MM.1S (cell line): ENCODE measurements around the gene SAMD4A.

Source experiments
- DNase-seq: peaks from one replicate; pipeline ENCODE4 v3.0.0-alpha.2; 2015
- H2AFZ ChIP-seq: fragments of 300-600 bp; sonication (generic); 2 replicates; pipeline ENCODE4 v1.6.0; 2016; ENCODE audit warnings: antibody characterized with exemption, low read length
- H3F3A ChIP-seq: fragments of 300-600 bp; sonication (generic); 2 replicates; pipeline ENCODE4 v1.6.1; 2016; ENCODE audit warnings: mild to moderate bottlenecking, antibody characterized with exemption, low read length, moderate library complexity, mixed read lengths; ENCODE audit not compliant: insufficient read depth
- H3K27ac ChIP-seq: fragments of 300-600 bp; sonication (generic); 2 replicates; pipeline ENCODE4 v1.5.1; 2016; ENCODE audit warnings: mild to moderate bottlenecking, low read length
- H3K27me3 ChIP-seq: fragments of 300-600 bp; sonication (generic); replicated peaks from 2 replicates; pipeline ENCODE4 v1.6.0; 2016; ENCODE audit warnings: low read length; ENCODE audit not compliant: insufficient read depth
- H3K36me3 ChIP-seq: fragments of 300-600 bp; sonication (generic); replicated peaks from 2 replicates; pipeline ENCODE4 v1.6.1; 2016; ENCODE audit warnings: mild to moderate bottlenecking, low read length, mixed read lengths; ENCODE audit not compliant: insufficient read depth
- H3K4me1 ChIP-seq: fragments of 300-600 bp; sonication (generic); 2 replicates; pipeline ENCODE4 v1.6.1; 2016; ENCODE audit warnings: low read length, mixed read lengths
- H3K4me2 ChIP-seq: fragments of 300-600 bp; sonication (generic); 2 replicates; pipeline ENCODE4 v1.6.0; 2016; ENCODE audit warnings: low read depth, low read length
- H3K4me3 ChIP-seq: fragments of 300-600 bp; sonication (generic); 2 replicates; pipeline ENCODE4 v1.5.1; 2016; ENCODE audit warnings: low read length, mixed read lengths
- H3K79me2 ChIP-seq: fragments of 300-600 bp; sonication (generic); 2 replicates; pipeline ENCODE4 v1.6.1; 2016; ENCODE audit warnings: mixed run types, low read length, mixed read lengths
- H3K9ac ChIP-seq: fragments of 300-600 bp; sonication (generic); 2 replicates; pipeline ENCODE4 v1.6.1; 2016; ENCODE audit warnings: low read length, mixed read lengths
- H3K9me2 ChIP-seq: fragments of 300-600 bp; sonication (generic); replicated peaks from 2 replicates; pipeline ENCODE4 v1.6.1; 2016; ENCODE audit warnings: mild to moderate bottlenecking, low read length, mixed read lengths; ENCODE audit not compliant: insufficient read depth
- H3K9me3 ChIP-seq: fragments of 300-600 bp; sonication (generic); replicated peaks from 2 replicates; pipeline ENCODE4 v1.6.1; 2016; ENCODE audit warnings: mild to moderate bottlenecking, low read length, mixed read lengths; ENCODE audit not compliant: insufficient read depth
- H4K20me1 ChIP-seq: fragments of 300-600 bp; sonication (generic); 2 replicates; pipeline ENCODE4 v1.6.1; 2016; ENCODE audit warnings: mild to moderate bottlenecking, low read length, moderate library complexity, mixed read lengths; ENCODE audit not compliant: insufficient read depth
- EZH2 ChIP-seq: fragments of 300-600 bp; sonication (generic); optimal IDR thresholded peaks from 2 replicates; pipeline ENCODE3; 2017; ENCODE audit warnings: low read depth, mild to moderate bottlenecking, antibody characterized with exemption, low read length, mixed read lengths
- EZH2phosphoT487 ChIP-seq: fragments of 300-600 bp; sonication (generic); IDR thresholded peaks from 2 replicates; pipeline ENCODE4 v1.6.1; 2018; ENCODE audit warnings: antibody characterized with exemption, low read length
- TF ChIP-seq, protein P1 (sequence below): fragments of 300-600 bp; sonication (generic); IDR thresholded peaks from 2 replicates; pipeline ENCODE4 v1.5.1; 2016; ENCODE audit warnings: antibody characterized with exemption, low read length, mixed read lengths

The SAMD4A gene

DNA sequence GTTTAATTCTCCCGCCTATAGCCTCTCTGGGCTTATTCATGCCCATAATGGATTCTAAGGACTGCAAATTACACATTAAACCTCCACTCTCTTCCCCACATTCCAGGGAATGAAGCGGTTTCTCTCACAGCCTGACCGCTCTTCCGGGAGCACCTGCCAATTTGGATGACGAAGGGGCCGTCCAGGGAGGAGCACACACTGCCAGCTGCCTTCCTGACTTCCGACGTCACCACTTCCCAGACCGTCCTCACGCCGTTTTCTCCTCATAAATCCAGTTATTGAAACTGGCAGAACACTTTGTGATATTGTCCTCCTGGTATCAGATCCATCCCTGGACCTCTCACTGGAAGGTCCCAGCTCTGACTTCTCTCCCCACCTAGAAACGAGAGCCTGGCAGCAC lies 248.1 kb downstream of the SAMD4A start:
- Histone ChIP-seq H3K4me1 (no peaks in the 10 kb centered on the region), H3K9ac (no peak overlapping the region), H3K27me3 (no peaks in the 10 kb centered on the region), H3K79me2 (no peaks in the 10 kb centered on the region), H3F3A (no peaks in the 10 kb centered on the region), H3K9me3 (no peaks in the 10 kb centered on the region), H3K4me3 (no peak overlapping the region), H3K4me2 (no peak overlapping the region), H3K36me3 (no peaks in the 10 kb centered on the region), H3K27ac (no peak overlapping the region), H4K20me1 (no peaks in the 10 kb centered on the region), H3K9me2 (no peaks in the 10 kb centered on the region), H2AFZ (no peak overlapping the region)
- DNase-seq: no peak
- TF ChIP-seq EZH2 (no peak), EZH2phosphoT487 (no peak)
- TF ChIP-seq, protein P1, sequence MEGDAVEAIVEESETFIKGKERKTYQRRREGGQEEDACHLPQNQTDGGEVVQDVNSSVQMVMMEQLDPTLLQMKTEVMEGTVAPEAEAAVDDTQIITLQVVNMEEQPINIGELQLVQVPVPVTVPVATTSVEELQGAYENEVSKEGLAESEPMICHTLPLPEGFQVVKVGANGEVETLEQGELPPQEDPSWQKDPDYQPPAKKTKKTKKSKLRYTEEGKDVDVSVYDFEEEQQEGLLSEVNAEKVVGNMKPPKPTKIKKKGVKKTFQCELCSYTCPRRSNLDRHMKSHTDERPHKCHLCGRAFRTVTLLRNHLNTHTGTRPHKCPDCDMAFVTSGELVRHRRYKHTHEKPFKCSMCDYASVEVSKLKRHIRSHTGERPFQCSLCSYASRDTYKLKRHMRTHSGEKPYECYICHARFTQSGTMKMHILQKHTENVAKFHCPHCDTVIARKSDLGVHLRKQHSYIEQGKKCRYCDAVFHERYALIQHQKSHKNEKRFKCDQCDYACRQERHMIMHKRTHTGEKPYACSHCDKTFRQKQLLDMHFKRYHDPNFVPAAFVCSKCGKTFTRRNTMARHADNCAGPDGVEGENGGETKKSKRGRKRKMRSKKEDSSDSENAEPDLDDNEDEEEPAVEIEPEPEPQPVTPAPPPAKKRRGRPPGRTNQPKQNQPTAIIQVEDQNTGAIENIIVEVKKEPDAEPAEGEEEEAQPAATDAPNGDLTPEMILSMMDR: no peak

DNA sequence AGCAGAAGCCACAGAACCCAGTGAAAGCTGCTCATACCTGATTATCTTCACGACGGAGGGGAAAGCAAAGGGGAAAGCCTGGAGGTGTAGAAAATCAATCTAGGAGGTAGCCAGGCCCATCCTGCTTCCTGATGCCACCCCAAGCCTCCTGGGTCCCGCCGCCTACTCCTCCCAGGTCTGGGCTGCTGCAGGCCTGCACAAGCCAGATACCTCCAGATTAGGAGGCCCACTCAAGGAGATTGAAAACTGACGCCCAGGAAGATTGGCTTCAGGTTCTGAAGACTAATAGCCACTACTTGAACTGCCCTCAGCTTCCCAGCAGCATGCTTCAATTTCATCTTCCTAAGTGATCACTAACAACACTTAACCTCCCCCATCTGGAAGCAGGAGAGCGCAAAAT lies 248.6 kb downstream of the SAMD4A start:
- Histone ChIP-seq H3K4me1 (no peaks in the 10 kb centered on the region), H3K9me2 (no peaks in the 10 kb centered on the region), H3K36me3 (no peaks in the 10 kb centered on the region), H3K27me3 (no peaks in the 10 kb centered on the region), H3K27ac (no peak overlapping the region), H3K9me3 (no peaks in the 10 kb centered on the region), H3K9ac (no peak overlapping the region), H3K79me2 (no peaks in the 10 kb centered on the region), H4K20me1 (no peaks in the 10 kb centered on the region), H3K4me2 (no peak overlapping the region), H3F3A (no peaks in the 10 kb centered on the region), H2AFZ (no peak overlapping the region), H3K4me3 (no peak overlapping the region)
- TF ChIP-seq EZH2phosphoT487 (no peak), EZH2 (no peak)
- TF ChIP-seq, protein P1: no peak
- no peak for DNase-seq

DNA sequence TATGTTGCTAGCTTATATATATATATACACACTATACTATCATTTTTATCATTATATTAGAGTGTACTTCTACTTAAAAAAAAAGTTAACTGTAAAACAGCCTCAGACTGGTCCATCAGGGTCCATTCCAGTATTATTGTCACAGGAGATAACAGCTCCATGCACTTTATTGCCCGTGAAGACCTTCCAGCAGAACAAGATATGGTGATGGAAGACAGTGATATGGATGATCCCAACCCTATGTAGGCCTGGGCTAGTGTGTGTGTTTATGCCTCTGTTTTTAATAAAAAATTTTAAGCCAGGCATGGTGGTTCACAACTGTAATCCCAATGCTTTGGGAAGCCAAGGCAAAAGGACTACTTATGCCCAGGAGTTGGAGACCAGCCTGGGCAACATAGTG lies 249.5 kb downstream of the SAMD4A start:
- Histone ChIP-seq H3K4me1 (no peaks in the 10 kb centered on the region), H3K36me3 (no peaks in the 10 kb centered on the region), H3K27me3 (no peaks in the 10 kb centered on the region), H2AFZ (no peak overlapping the region), H3K9ac (no peak overlapping the region), H3K27ac (no peak overlapping the region), H4K20me1 (no peaks in the 10 kb centered on the region), H3K4me2 (no peak overlapping the region), H3F3A (no peaks in the 10 kb centered on the region), H3K79me2 (no peaks in the 10 kb centered on the region), H3K9me3 (no peaks in the 10 kb centered on the region), H3K4me3 (no peak overlapping the region), H3K9me2 (no peaks in the 10 kb centered on the region)
- TF ChIP-seq, protein P1: no peak
- TF ChIP-seq EZH2phosphoT487 (no peak), EZH2 (no peak)
- DNase-seq: no peak

DNA sequence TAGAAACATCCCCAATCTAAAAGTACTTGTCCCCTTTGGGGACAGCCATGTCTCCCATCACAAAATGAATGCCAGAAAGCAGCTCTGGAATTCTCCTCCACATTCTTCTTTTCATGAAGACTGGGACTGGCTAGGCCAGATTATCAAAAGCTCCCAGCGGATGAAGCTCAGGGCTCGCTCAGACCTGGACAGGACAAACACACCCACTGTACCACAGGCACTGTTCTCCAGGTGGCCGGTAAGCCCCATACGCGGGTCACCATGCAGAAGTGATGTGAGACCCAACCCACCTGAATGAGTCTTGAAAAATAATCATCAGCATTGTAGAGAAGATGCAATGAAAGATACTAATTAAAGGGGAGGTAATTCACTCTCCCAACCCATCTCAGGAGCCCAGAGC lies 250.6 kb downstream of the SAMD4A start:
- no peak overlapping the region for H3K4me2 ChIP-seq
- no peak for DNase-seq
- no peak overlapping the region for H3K4me3 ChIP-seq
- TF ChIP-seq, protein P1: no peak
- TF ChIP-seq EZH2 (no peak), EZH2phosphoT487 (no peak)
- H4K20me1 ChIP-seq: no peaks in the 10 kb centered on the region
- H3K27me3 ChIP-seq: no peaks in the 10 kb centered on the region
- H3F3A ChIP-seq: no peaks in the 10 kb centered on the region
- no peaks in the 10 kb centered on the region for H3K79me2 ChIP-seq
- H3K9ac ChIP-seq: no peak overlapping the region
- no peaks in the 10 kb centered on the region for H3K4me1 ChIP-seq
- H2AFZ ChIP-seq: no peak overlapping the region
- no peaks in the 10 kb centered on the region for H3K9me3 ChIP-seq
- no peak overlapping the region for H3K27ac ChIP-seq
- H3K36me3 ChIP-seq: no peaks in the 10 kb centered on the region
- no peaks in the 10 kb centered on the region for H3K9me2 ChIP-seq
